Measurements from ENCODE around the gene KLK14. TPM values are rescaled to one million over a fixed set of nuclear protein-coding genes. Genes with fewer than 3 reads are reported as not detected.

The KLK14 gene
- total and polyA plus RNA-seq, 9 donors, result 0.10 to 1.5 (median 0.32) TPM; not detected in 5

- 43 to 51% (median 47%) methylated on average over 11 of the region's 11 CpGs for WGBS, 3 donors
- Histone ChIP-seq H3K9me3 (no peaks in the 10 kb centered on the region), H3K36me3 (no peaks in the 10 kb centered on the region), H3K4me1 (ENCODE audit: insufficient read depth) (no peaks in the 10 kb centered on the region), H3K4me3 (no peak within 1 kb of the TSS), H3K27me3 (no peaks in the 10 kb centered on the region), H3K27ac (no peak within 1 kb of the TSS)
- TF ChIP-seq CTCF (IDR thresholded peaks at IDR 0.05), result no peak
- TF ChIP-seq EP300 (IDR thresholded peaks at IDR 0.05), result no peak
- TF ChIP-seq POLR2A (IDR thresholded peaks at IDR 0.05), result no peak
- DNase-seq, result no peak
- intact Hi-C loops (cut with DNase I), result loop anchor here in 1 of 4 donors (5.0 kb wide), 1 partner anchor 53 kb away; no protein-coding TSS in a partner anchor
These were observed 48.0 kb downstream of the KLK14 start, which contains the start of gene KLK12 for GRCh38 chr19:51034704-51035103. Gene KLK12 (minus strand): TSS chr19:51035002. CDS start chr19:51034621, 381 bp downstream.

GRCh38 chr19:51031880-51032225 lies 50.8 kb downstream of the KLK14 start:
- Histone ChIP-seq H3K27ac (no peak overlapping the region), H3K9me3 (no peaks in the 10 kb centered on the region), H3K27me3 (no peaks in the 10 kb centered on the region), H3K4me1 (ENCODE audit: insufficient read depth) (peaks cover 4% of the 10 kb centered on the region), H3K36me3 (no peaks in the 10 kb centered on the region), H3K4me3 (no peak overlapping the region)
- intact Hi-C loops (cut with DNase I), result loop anchor here in 1 of 4 donors (5.0 kb wide), 1 partner anchor 55 kb away; no protein-coding TSS in a partner anchor
- WGBS, 3 donors, result 89 to 91% (median 89%) methylated on average over 28 of the region's 28 CpGs
- no peak for DNase-seq
- TF ChIP-seq POLR2A (IDR thresholded peaks at IDR 0.05) (no peak), CTCF (IDR thresholded peaks at IDR 0.05) (no peak), EP300 (IDR thresholded peaks at IDR 0.05) (no peak)

GRCh38 chr19:51031220-51031879 lies 51.3 kb downstream of the KLK14 start:
- DNase-seq, result no peak
- Histone ChIP-seq H3K4me3 (no peak overlapping the region), H3K27me3 (no peaks in the 10 kb centered on the region), H3K27ac (no peak overlapping the region), H3K9me3 (no peaks in the 10 kb centered on the region), H3K4me1 (ENCODE audit: insufficient read depth) (peaks cover 4% of the 10 kb centered on the region), H3K36me3 (no peaks in the 10 kb centered on the region)
- WGBS, 3 donors, result 81 to 86% (median 85%) methylated on average over 7 of the region's 7 CpGs
- no peak for TF ChIP-seq EP300 (IDR thresholded peaks at IDR 0.05)
- no peak for TF ChIP-seq POLR2A (IDR thresholded peaks at IDR 0.05)
- TF ChIP-seq CTCF (IDR thresholded peaks at IDR 0.05), result no peak
- intact Hi-C loops (cut with DNase I), result loop anchor here in 1 of 4 donors (5.0 kb wide), 1 partner anchor 56 kb away; no protein-coding TSS in a partner anchor

- Histone ChIP-seq H3K4me3 (no peak overlapping the region), H3K4me1 (ENCODE audit: insufficient read depth) (peaks cover 9% of the 10 kb centered on the region), H3K27ac (no peak overlapping the region), H3K27me3 (no peaks in the 10 kb centered on the region), H3K36me3 (no peaks in the 10 kb centered on the region), H3K9me3 (no peaks in the 10 kb centered on the region)
- DNase-seq, result no peak
- intact Hi-C loops (cut with DNase I), result loop anchor here in 1 of 4 donors (5.0 kb wide), 1 partner anchor 57 kb away; no protein-coding TSS in a partner anchor
- WGBS, 3 donors, result 80 to 86% (median 81%) methylated on average over 13 of the region's 13 CpGs
- TF ChIP-seq CTCF (IDR thresholded peaks at IDR 0.05) (no peak), EP300 (IDR thresholded peaks at IDR 0.05) (no peak), POLR2A (IDR thresholded peaks at IDR 0.05) (no peak)
These were observed 52.1 kb downstream of the KLK14 start for GRCh38 chr19:51030631-51031030.
